ENCODE data around the gene MED15.

Gene MED15

GRCh38 chr22:20573833-20574615 lies 66.6 kb downstream of the MED15 start:
- no peak for DNase-seq

GRCh38 chr22:20574920-20575353 lies 67.5 kb downstream of the MED15 start:
- no peak for DNase-seq

- DNase-seq: no peak
Observed at GRCh38 chr22:20575724-20576444, 68.5 kb downstream of the MED15 start.

GRCh38 chr22:20576445-20576816 lies 69.0 kb downstream of the MED15 start:
- DNase-seq: no peak

GRCh38 chr22:20577045-20577444 lies 69.6 kb downstream of the MED15 start:
- no peak for DNase-seq

GRCh38 chr22:20577549-20577975 lies 70.2 kb downstream of the MED15 start:
- no peak for DNase-seq

GRCh38 chr22:20578192-20578591 lies 70.8 kb downstream of the MED15 start:
- no peak for DNase-seq

- DNase-seq: no peak
Observed at GRCh38 chr22:20578707-20579106, 71.3 kb downstream of the MED15 start.

- no peak for DNase-seq
Observed at GRCh38 chr22:20579273-20580120, 72.1 kb downstream of the MED15 start.

GRCh38 chr22:20580179-20580578 lies 72.8 kb downstream of the MED15 start:
- DNase-seq: no peak

GRCh38 chr22:20580611-20581502 lies 73.4 kb downstream of the MED15 start:
- no peak for DNase-seq

GRCh38 chr22:20581503-20582170 lies 74.2 kb downstream of the MED15 start:
- no peak for DNase-seq

- no peak for DNase-seq
Observed at GRCh38 chr22:20582171-20582511, 74.7 kb downstream of the MED15 start.

- no peak for DNase-seq
Observed at GRCh38 chr22:20582520-20583361, 75.3 kb downstream of the MED15 start.

GRCh38 chr22:20583471-20583922 lies 76.1 kb downstream of the MED15 start:
- no peak for DNase-seq

- no peak for DNase-seq
Observed at GRCh38 chr22:20584029-20584871, 76.8 kb downstream of the MED15 start.

GRCh38 chr22:20584872-20585638 lies 77.6 kb downstream of the MED15 start:
- DNase-seq: no peak

GRCh38 chr22:20585639-20586402 lies 78.4 kb downstream of the MED15 start:
- no peak for DNase-seq
